IMR-90 (cell line): Measurements from ENCODE around the gene GPR39. TPM values are rescaled to one million over a fixed set of nuclear protein-coding genes. Genes with fewer than 3 reads are reported as not detected.

Experiments used
- microRNA-seq, 2 experiments: library from miRNA; stranded (forward) in 1 of 2; unstranded in 1 of 2; fragments of 10-50 nt in 1 of 2; fragments of <30 nt in 1 of 2; gene quantifications in 1 of 2; microRNA quantifications in 1 of 2; one replicate each; pipeline versions ENCODE3 to v1.1.0; 2013 to 2020; ENCODE audit not compliant: insufficient read depth in 1 of 2, insufficient read length in 1 of 2, unreplicated experiment in 1 of 2
- polyA plus RNA-seq, 3 experiments: library from polyadenylated mRNA; depleted of rRNA; stranded (reverse); fragments of >200 nt; gene quantifications; 2 replicates each; pipeline ENCODE4 v1.2.3, GENCODE V29; 2012; ENCODE audit warnings: low replicate concordance in 1 of 3
- small RNA-seq, 5 experiments: library from RNA; depleted of rRNA; stranded (forward); fragments of <200 nt; gene quantifications; one replicate each; pipeline ENCODE3, GENCODE V24; 2012
- total RNA-seq: library from RNA; depleted of rRNA; stranded (reverse); fragments of >200 nt; gene quantifications from 2 replicates; pipeline ENCODE4 v1.2.3, GENCODE V29; 2012

GPR39 gene
- total and polyA plus RNA-seq, 2 of the 4 experiments (the other 2 are of a cell fraction) = 4.4 to 9.0 TPM

Small RNA genes within 50 kb of the gene (microRNA-seq; reads per million reads assigned to microRNA genes)
- gene RNU6-175P (ENCODE audit: insufficient read depth, insufficient read length) = not detected

Small RNA genes within 50 kb of the gene (small RNA-seq; reads per million reads assigned to genes)
- gene RNU6-175P = 0 reads per million in 5 experiments
